NB4 (cell line): ENCODE results near the gene PUM1.

Experiments used
- DNase-seq: peaks from one replicate; pipeline ENCODE4 v3.0.0; 2010; ENCODE audit warnings: low read depth
- H3K4me3 ChIP-seq: one replicate; pipeline ENCODE4 v1.5.1; 2011; ENCODE audit warnings: mild to moderate bottlenecking, low read depth, low read length, moderate library complexity
- MAX ChIP-seq: IDR thresholded peaks from 2 replicates; pipeline ENCODE4 v1.6.1; 2011; ENCODE audit warnings: low read depth, low read length
- MYC ChIP-seq: IDR thresholded peaks from 2 replicates; pipeline ENCODE4 v1.6.1; 2011; ENCODE audit warnings: low read depth, low read length
- POLR2A ChIP-seq: IDR thresholded peaks from 2 replicates; pipeline ENCODE4 v1.6.1; 2011; ENCODE audit warnings: mild to moderate bottlenecking; ENCODE audit not compliant: insufficient read length; ENCODE audit errors: extremely low read depth
- TF ChIP-seq, protein P1 (sequence below): IDR thresholded peaks from one replicate; pipeline ENCODE4 v1.5.1; 2012; ENCODE audit warnings: low read depth, low read length

Gene PUM1

GRCh38 chr1:30971496-30971895, 94.0 kb downstream of the PUM1 start:
- no peak for DNase-seq
- no peak overlapping the region for H3K4me3 ChIP-seq
- TF ChIP-seq MYC (no peak), POLR2A (no peak), MAX (no peak)
- TF ChIP-seq, protein P1, sequence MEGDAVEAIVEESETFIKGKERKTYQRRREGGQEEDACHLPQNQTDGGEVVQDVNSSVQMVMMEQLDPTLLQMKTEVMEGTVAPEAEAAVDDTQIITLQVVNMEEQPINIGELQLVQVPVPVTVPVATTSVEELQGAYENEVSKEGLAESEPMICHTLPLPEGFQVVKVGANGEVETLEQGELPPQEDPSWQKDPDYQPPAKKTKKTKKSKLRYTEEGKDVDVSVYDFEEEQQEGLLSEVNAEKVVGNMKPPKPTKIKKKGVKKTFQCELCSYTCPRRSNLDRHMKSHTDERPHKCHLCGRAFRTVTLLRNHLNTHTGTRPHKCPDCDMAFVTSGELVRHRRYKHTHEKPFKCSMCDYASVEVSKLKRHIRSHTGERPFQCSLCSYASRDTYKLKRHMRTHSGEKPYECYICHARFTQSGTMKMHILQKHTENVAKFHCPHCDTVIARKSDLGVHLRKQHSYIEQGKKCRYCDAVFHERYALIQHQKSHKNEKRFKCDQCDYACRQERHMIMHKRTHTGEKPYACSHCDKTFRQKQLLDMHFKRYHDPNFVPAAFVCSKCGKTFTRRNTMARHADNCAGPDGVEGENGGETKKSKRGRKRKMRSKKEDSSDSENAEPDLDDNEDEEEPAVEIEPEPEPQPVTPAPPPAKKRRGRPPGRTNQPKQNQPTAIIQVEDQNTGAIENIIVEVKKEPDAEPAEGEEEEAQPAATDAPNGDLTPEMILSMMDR = no peak

DNA sequence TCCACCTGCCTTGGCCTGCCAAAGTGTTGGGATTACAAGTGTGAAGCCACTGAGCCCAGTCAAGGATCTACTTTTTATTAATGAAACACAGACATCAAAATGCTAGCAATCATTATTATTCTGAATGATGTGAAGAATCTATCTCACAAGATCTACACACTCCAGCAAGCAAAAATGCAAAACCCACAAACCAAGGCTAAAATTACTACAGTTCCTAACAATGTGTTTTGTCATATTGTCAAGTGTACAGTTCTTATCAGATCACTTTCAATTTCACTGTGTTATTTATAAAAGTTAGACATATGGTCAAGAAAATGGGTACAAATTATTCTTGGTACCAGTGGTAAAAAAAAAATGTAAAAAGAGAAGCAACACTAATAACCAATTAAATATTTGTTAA, 95.6 kb downstream of the PUM1 start:
- DNase-seq = no peak
- TF ChIP-seq POLR2A (no peak), MAX (no peak), MYC (no peak)
- TF ChIP-seq, protein P1 = no peak
- no peak overlapping the region for H3K4me3 ChIP-seq

GRCh38 chr1:30968220-30968971, 97.1 kb downstream of the PUM1 start:
- no peak for DNase-seq
- H3K4me3 ChIP-seq = no peak overlapping the region
- TF ChIP-seq MYC (no peak), MAX (no peak), POLR2A (no peak)
- TF ChIP-seq, protein P1 = no peak

- no peak for TF ChIP-seq MYC
- TF ChIP-seq MAX = no peak
- TF ChIP-seq, protein P1 = no peak
- no peak for TF ChIP-seq POLR2A
- no peak for DNase-seq
- no peak overlapping the region for H3K4me3 ChIP-seq
These were observed 98.7 kb downstream of the PUM1 start for GRCh38 chr1:30966690-30967369.

DNA sequence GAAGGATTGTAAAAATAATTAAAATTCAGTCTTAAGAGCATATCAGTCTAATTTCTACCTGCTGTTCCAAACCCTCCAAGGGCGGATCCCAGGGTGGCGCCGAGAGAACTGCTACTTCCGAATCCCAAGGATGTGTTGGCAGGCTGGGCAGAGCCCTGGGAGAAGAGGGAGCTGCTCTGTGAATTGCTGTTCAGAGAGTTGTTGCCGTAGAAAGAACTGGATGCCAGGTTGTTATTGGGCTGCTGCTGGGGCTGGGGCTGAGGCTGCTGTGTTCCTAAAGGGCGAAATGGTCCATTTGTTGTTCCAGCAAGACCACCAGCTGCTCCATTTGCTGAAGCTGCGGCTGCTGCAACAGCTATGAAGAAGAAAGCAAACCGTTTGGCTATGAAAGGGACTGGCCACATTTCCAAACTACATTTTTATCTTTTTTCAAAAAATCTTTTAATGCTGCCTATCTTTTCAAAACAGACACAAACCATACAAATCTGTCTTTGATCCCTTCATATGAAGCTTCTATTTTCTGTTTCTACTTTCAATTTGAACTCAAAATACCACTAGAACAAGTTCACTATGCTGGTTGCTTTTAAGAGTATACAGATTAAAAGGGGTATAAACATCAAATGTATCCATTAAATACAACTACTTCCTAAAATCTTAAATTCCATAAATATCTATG, 99.5 kb downstream of the PUM1 start:
- TF ChIP-seq MYC (no peak), MAX (no peak), POLR2A (no peak)
- TF ChIP-seq, protein P1 = no peak
- no peak overlapping the region for H3K4me3 ChIP-seq
- DNase-seq = no peak
